ENCODE results near the gene NEU2.

DNA sequence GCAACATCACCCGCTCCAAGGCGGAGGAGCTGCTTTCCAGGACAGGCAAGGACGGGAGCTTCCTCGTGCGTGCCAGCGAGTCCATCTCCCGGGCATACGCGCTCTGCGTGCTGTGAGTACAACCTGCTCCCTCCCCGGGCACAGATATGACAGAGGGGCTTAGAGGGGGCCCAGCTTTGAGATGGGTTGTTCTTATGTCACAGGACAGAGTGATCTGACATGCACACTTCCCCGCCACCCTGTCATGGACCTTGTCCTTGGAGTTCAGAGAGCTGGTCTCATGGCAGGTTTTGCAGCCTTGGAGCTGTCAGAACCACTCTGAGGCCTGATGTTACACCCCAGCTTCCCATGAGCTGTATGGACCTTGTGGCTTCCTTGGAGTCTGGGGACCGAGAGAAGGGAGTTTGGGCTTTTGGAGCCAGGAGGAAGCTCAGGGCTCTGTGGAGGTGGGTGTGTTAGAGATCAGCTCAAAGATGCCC lies 28.1 kb downstream of the NEU2 start:
- peak; percentile 86 for TF ChIP-seq BCL6 (CRISPR knock-in tag; IDR thresholded peaks at IDR 0.05)
- TF ChIP-seq MYC (CRISPR knock-in tag; IDR thresholded peaks at IDR 0.05; ENCODE audit: borderline replicate concordance): peak; percentile 60; the same call in 1 of the 2 replicates
- no peak for TF ChIP-seq ZNF746 (CRISPR knock-in tag; IDR thresholded peaks at IDR 0.05)

All from HepG2 (cell line).